ENCODE results near the gene IDH2. TPM values are rescaled to one million over a fixed set of nuclear protein-coding genes. Genes with fewer than 3 reads are reported as not detected.

The IDH2 gene
- polyA plus RNA-seq, 1 donor (not counting 4 experiments of a cell fraction or from before 2014, with no cell fraction given), result 27.9 TPM

GRCh38 chr15:90049030-90049429 is 53.2 kb downstream of the IDH2 start:
- Histone ChIP-seq H3K4me2 (ENCODE audit: control insufficient read depth, extremely low read depth, insufficient read depth, low read depth, low read length) (no peak overlapping the region), H4K20me1 (ENCODE audit: control insufficient read depth, extremely low read depth, insufficient read depth, low read length) (no peaks in the 10 kb centered on the region), H3K9ac (ENCODE audit: control insufficient read depth, extremely low read depth, insufficient read depth, low read length) (no peak overlapping the region), H3K4me1 (ENCODE audit: control insufficient read depth, extremely low read depth, insufficient read depth, low read length) (peaks cover 14% of the 10 kb centered on the region), H3K9me3 (ENCODE audit: control insufficient read depth, low read depth, low read length) (no peaks in the 10 kb centered on the region), H3K79me2 (ENCODE audit: control insufficient read depth, insufficient read depth, low read length) (peaks cover 9% of the 10 kb centered on the region), H3K9me1 (ENCODE audit: control insufficient read depth, extremely low read depth, insufficient read depth, low read length) (no peaks in the 10 kb centered on the region), H3K27me3 (ENCODE audit: control insufficient read depth, extremely low read depth, insufficient read depth, low read length) (no peaks in the 10 kb centered on the region), H3K27ac (ENCODE audit: control insufficient read depth, insufficient read depth, low read length) (no peak overlapping the region), H3K36me3 (ENCODE audit: control insufficient read depth in 2 of 2, extremely low read depth in 1 of 2, insufficient read depth in 2 of 2, low read length in 2 of 2) (peaks cover 0 to 3% of the 10 kb centered on the region in 2 experiments), H3K4me3 (ENCODE audit: control insufficient read depth in 2 of 3, extremely low read depth in 1 of 3, insufficient read depth in 2 of 3, low read depth in 1 of 3, low read length in 3 of 3) (no peak overlapping the region), H2AFZ (ENCODE audit: control insufficient read depth, low read length) (no peak overlapping the region)
- no peak for FAIRE-seq
- dilution Hi-C loops (cut with MboI; ENCODE audit: extremely low pct_ligation_motif_present, low sequenced_read_pairs), result no loop called here
- TF ChIP-seq CTCF (optimal IDR thresholded peaks at IDR 0.05 in 1 of 3, IDR thresholded peaks at IDR 0.05 in 1 of 3, conservative IDR thresholded peaks at IDR 0.05 in 1 of 3; ENCODE audit: extremely low read depth in 1 of 3, insufficient read depth in 2 of 3, low read length in 3 of 3) (no peak), EZH2 (IDR thresholded peaks at IDR 0.05; ENCODE audit: low read length) (no peak)
- DNase-seq (ENCODE audit: low read depth, low spot score), result no peak

- no peak for FAIRE-seq
- Histone ChIP-seq H3K4me2 (ENCODE audit: control insufficient read depth, extremely low read depth, insufficient read depth, low read depth, low read length) (no peak overlapping the region), H3K9ac (ENCODE audit: control insufficient read depth, extremely low read depth, insufficient read depth, low read length) (no peak overlapping the region), H2AFZ (ENCODE audit: control insufficient read depth, low read length) (no peak overlapping the region), H3K79me2 (ENCODE audit: control insufficient read depth, insufficient read depth, low read length) (peaks cover 8% of the 10 kb centered on the region), H4K20me1 (ENCODE audit: control insufficient read depth, extremely low read depth, insufficient read depth, low read length) (no peaks in the 10 kb centered on the region), H3K27me3 (ENCODE audit: control insufficient read depth, extremely low read depth, insufficient read depth, low read length) (no peaks in the 10 kb centered on the region), H3K36me3 (ENCODE audit: control insufficient read depth in 2 of 2, extremely low read depth in 1 of 2, insufficient read depth in 2 of 2, low read length in 2 of 2) (peaks cover 0 to 5% of the 10 kb centered on the region in 2 experiments), H3K4me1 (ENCODE audit: control insufficient read depth, extremely low read depth, insufficient read depth, low read length) (peaks cover 14% of the 10 kb centered on the region), H3K4me3 (ENCODE audit: control insufficient read depth in 2 of 3, extremely low read depth in 1 of 3, insufficient read depth in 2 of 3, low read depth in 1 of 3, low read length in 3 of 3) (no peak overlapping the region), H3K9me3 (ENCODE audit: control insufficient read depth, low read depth, low read length) (no peaks in the 10 kb centered on the region), H3K27ac (ENCODE audit: control insufficient read depth, insufficient read depth, low read length) (no peak overlapping the region), H3K9me1 (ENCODE audit: control insufficient read depth, extremely low read depth, insufficient read depth, low read length) (no peaks in the 10 kb centered on the region)
- dilution Hi-C loops (cut with MboI; ENCODE audit: extremely low pct_ligation_motif_present, low sequenced_read_pairs), result no loop called here
- TF ChIP-seq CTCF (optimal IDR thresholded peaks at IDR 0.05 in 1 of 3, IDR thresholded peaks at IDR 0.05 in 1 of 3, conservative IDR thresholded peaks at IDR 0.05 in 1 of 3; ENCODE audit: extremely low read depth in 1 of 3, insufficient read depth in 2 of 3, low read length in 3 of 3) (no peak), EZH2 (IDR thresholded peaks at IDR 0.05; ENCODE audit: low read length) (no peak)
- no peak for DNase-seq (ENCODE audit: low read depth, low spot score)
Observed at GRCh38 chr15:90047956-90048575, 54.2 kb downstream of the IDH2 start.
